K562 (cell line): Measurements from ENCODE around the gene PCMTD2. TPM values are rescaled to one million over a fixed set of nuclear protein-coding genes. Genes with fewer than 3 reads are reported as not detected.

Experiments used
- FOXJ2 ChIP-seq: fragments of 200-800 bp; sonication (Bioruptor generic); IDR thresholded peaks from 2 replicates; pipeline ENCODE4 v1.6.1; 2016; ENCODE audit warnings: missing genetic modification characterization, missing compliant biosample characterization
- HBP1 ChIP-seq: fragments of 450-650 bp; formaldehyde crosslinking; IDR thresholded peaks from 2 replicates; pipeline ENCODE4 v1.4.0; 2022; ENCODE audit warnings: missing genetic modification characterization
- POLR2A ChIP-seq: fragments of 450-650 bp; conservative IDR thresholded peaks from 2 replicates; pipeline ENCODE4 v1.6.1; 2016
- POLR2AphosphoS5 ChIP-seq: IDR thresholded peaks from 2 replicates; pipeline ENCODE4 v1.6.1; 2011; ENCODE audit warnings: mild to moderate bottlenecking, low read depth, low read length, moderate library complexity; ENCODE audit not compliant: control insufficient read depth, insufficient read depth
- REST ChIP-seq, 2 experiments: fragments of 450-650 bp; formaldehyde crosslinking in 1 of 2; IDR thresholded peaks; 2 replicates each; pipeline versions ENCODE4 v1.4.0 to v1.6.1; 2014 to 2020; ENCODE audit warnings: mild to moderate bottlenecking in 2 of 2, borderline replicate concordance in 1 of 2, low read depth in 1 of 2
- RFX7 ChIP-seq: fragments of 250-450 bp; sonication (Bioruptor Pico); IDR thresholded peaks from 2 replicates; pipeline ENCODE4 v1.5.1; 2021; ENCODE audit warnings: mild to moderate bottlenecking
- SRSF7 ChIP-seq: fragments of 200-400 bp; formaldehyde crosslinking; optimal IDR thresholded peaks from 2 replicates; pipeline ENCODE3; 2017; ENCODE audit warnings: mild to moderate bottlenecking, low read depth, low read length
- TAF1 ChIP-seq: IDR thresholded peaks from 2 replicates; pipeline ENCODE4 v1.6.1; 2011; ENCODE audit warnings: mild to moderate bottlenecking, low read length, moderate library complexity; ENCODE audit not compliant: insufficient read depth, control insufficient read depth, severe bottlenecking; ENCODE audit errors: extremely low read depth
- TAF15 ChIP-seq: fragments of 200-400 bp; formaldehyde crosslinking; IDR thresholded peaks from 2 replicates; pipeline ENCODE4 v1.6.1; 2017; ENCODE audit warnings: mild to moderate bottlenecking, low read depth, low read length, moderate library complexity
- ZNF134 ChIP-seq: fragments of 250-450 bp; sonication (Bioruptor Pico); conservative IDR thresholded peaks from 2 replicates; pipeline ENCODE4 v1.4.0; 2020
- ZNF408 ChIP-seq: fragments of 250-450 bp; sonication (Bioruptor Pico); IDR thresholded peaks from 2 replicates; pipeline ENCODE4 v1.4.0; 2020; ENCODE audit warnings: low read depth, mild to moderate bottlenecking, moderate library complexity
- ZNF584 ChIP-seq: fragments of 200-800 bp; sonication (Bioruptor generic); IDR thresholded peaks from 2 replicates; pipeline ENCODE4 v1.6.1; 2016; ENCODE audit warnings: low read depth, mild to moderate bottlenecking, missing genetic modification characterization, missing compliant biosample characterization
- ZNF592 ChIP-seq: fragments of 450-650 bp; IDR thresholded peaks from 2 replicates; pipeline ENCODE4 v1.6.1; 2017; ENCODE audit warnings: antibody characterized with exemption, mild to moderate bottlenecking
- ZNF696 ChIP-seq: fragments of 250-450 bp; sonication (Bioruptor Pico); conservative IDR thresholded peaks from 2 replicates; pipeline ENCODE4 v1.4.0; 2020; ENCODE audit warnings: mild to moderate bottlenecking, moderate library complexity
- polyA plus RNA-seq, 8 experiments: library from polyadenylated mRNA; depleted of rRNA in 4 of 8; stranded (reverse) in 5 of 8; unstranded in 3 of 8; fragments of >200 nt; fragmentation: Nextera tagmentation in 2 of 8; fragmentation: Illumina TruSeq in 1 of 8; extraction: Ambion mirVana in 2 of 8; extraction: Trizol in 1 of 8; gene quantifications; 2 replicates each; pipeline versions ENCODE4 v1.2.1 to v1.2.3, GENCODE V29; 2011 to 2014; ENCODE audit warnings: inconsistent platforms in 1 of 8, missing spikeins in 1 of 8
- total RNA-seq, 7 experiments: library from RNA; depleted of rRNA in 6 of 7; stranded (reverse); fragments of >200 nt in 6 of 7; fragmentation: Illumina TruSeq in 2 of 7; extraction: Trizol in 2 of 7; gene quantifications; 2 replicates each; pipeline versions ENCODE4 v1.2.1 to v1.2.3, GENCODE V29; 2011 to 2021; ENCODE audit warnings: low replicate concordance in 1 of 7

PCMTD2 gene
- total and polyA plus RNA-seq, 9 of the 15 experiments (the other 6 are each of a cell fraction or from before 2014, with no cell fraction given): 11.3 to 49.3 (median 28.4) TPM

- peak; percentile 77 for TF ChIP-seq ZNF592
- no peak for TF ChIP-seq TAF15
- TF ChIP-seq POLR2A: no peak
- TF ChIP-seq RFX7 (CRISPR knock-in tag): no peak
- peak; percentile 48; the same call in 1 of the 2 replicates for TF ChIP-seq ZNF134 (CRISPR knock-in tag)
- no peak for TF ChIP-seq ZNF696 (CRISPR knock-in tag)
- TF ChIP-seq HBP1 (CRISPR knock-in tag): peak; percentile 50; the same call in 1 of the 2 replicates
- TF ChIP-seq SRSF7: no peak
- TF ChIP-seq POLR2AphosphoS5: peak; percentile 97
- peak; percentile 84 for TF ChIP-seq ZNF584 (CRISPR knock-in tag)
- TF ChIP-seq REST (IDR thresholded peaks at IDR 0.05; ENCODE audit: borderline replicate concordance): peak; percentile 75
- TF ChIP-seq REST (CRISPR knock-in tag; IDR thresholded peaks at IDR 0.05; ENCODE audit: low read depth): no peak
- TF ChIP-seq ZNF408: no peak
- TF ChIP-seq TAF1: peak; percentile 27
- TF ChIP-seq FOXJ2 (tag): no peak
Measured at GRCh38 chr20:64220891-64221527, 34.5 kb upstream of the PCMTD2 start (continued).
